Measurements from ENCODE around the gene KRTAP9-6.
"Not testable (repeated sequence)": the region's sequence is repeated elsewhere in the genome, so short reads cannot be mapped to it uniquely, and the experiment has no call there.

Gene KRTAP9-6

GRCh38 chr17:41271323-41271722 is 6.1 kb downstream of the KRTAP9-6 start:
- not testable (repeated sequence) for DNase-seq (ENCODE audit: low read depth, low spot score)

- no peak for DNase-seq (ENCODE audit: low read depth, low spot score)
Observed at GRCh38 chr17:41271858-41272257, 6.7 kb downstream of the KRTAP9-6 start.

GRCh38 chr17:41275648-41276190 is 10.5 kb downstream of the KRTAP9-6 start, which contains the start of gene KRTAP9-7:
Gene KRTAP9-7, plus strand, starts transcription at chr17:41275698. Its CDS starts 0 bp downstream, at chr17:41275698.
- DNase-seq (ENCODE audit: low read depth, low spot score), result not testable (repeated sequence)

- DNase-seq (ENCODE audit: low read depth, low spot score), result no peak
Observed at GRCh38 chr17:41278176-41278955, 13.2 kb downstream of the KRTAP9-6 start.

- no peak for DNase-seq (ENCODE audit: low read depth, low spot score)
Observed at GRCh38 chr17:41284043-41284442, 18.9 kb downstream of the KRTAP9-6 start.

GRCh38 chr17:41284546-41284945 is 19.4 kb downstream of the KRTAP9-6 start:
- no peak for DNase-seq (ENCODE audit: low read depth, low spot score)

GRCh38 chr17:41287050-41287449 is 21.9 kb downstream of the KRTAP9-6 start:
- DNase-seq (ENCODE audit: low read depth, low spot score), result no peak

GRCh38 chr17:41294016-41294415 is 28.8 kb downstream of the KRTAP9-6 start:
- DNase-seq (ENCODE audit: low read depth, low spot score), result no peak

GRCh38 chr17:41296846-41297245 is 31.7 kb downstream of the KRTAP9-6 start:
- DNase-seq (ENCODE audit: low read depth, low spot score), result no peak

GRCh38 chr17:41298458-41299135 is 33.4 kb downstream of the KRTAP9-6 start:
- DNase-seq (ENCODE audit: low read depth, low spot score), result no peak

GRCh38 chr17:41301204-41301790 is 36.1 kb downstream of the KRTAP9-6 start:
- no peak for DNase-seq (ENCODE audit: low read depth, low spot score)

GRCh38 chr17:41301916-41302901 is 37.0 kb downstream of the KRTAP9-6 start, which contains the start of gene KRTAP29-1:
Gene KRTAP29-1, minus strand, starts transcription at chr17:41302851. Its CDS starts 0 bp downstream, at chr17:41302851.
- DNase-seq (ENCODE audit: low read depth, low spot score), result no peak

- DNase-seq (ENCODE audit: low read depth, low spot score), result no peak
Observed at GRCh38 chr17:41302981-41303380, 37.8 kb downstream of the KRTAP9-6 start.

GRCh38 chr17:41304091-41304490 is 38.9 kb downstream of the KRTAP9-6 start:
- no peak for DNase-seq (ENCODE audit: low read depth, low spot score)

GRCh38 chr17:41307647-41308046 is 42.5 kb downstream of the KRTAP9-6 start:
- no peak for DNase-seq (ENCODE audit: low read depth, low spot score)

GRCh38 chr17:41308251-41308917 is 43.2 kb downstream of the KRTAP9-6 start:
- peak; percentile 54 for DNase-seq (ENCODE audit: low read depth, low spot score)

- peak; percentile 11 for DNase-seq (ENCODE audit: low read depth, low spot score)
Observed at GRCh38 chr17:41308918-41309359, 43.8 kb downstream of the KRTAP9-6 start, which contains the start of gene KRTAP16-1. Gene KRTAP16-1, minus strand, starts transcription at chr17:41309309. Its CDS starts 56 bp downstream, at chr17:41309253.

- no peak for DNase-seq (ENCODE audit: low read depth, low spot score)
Observed at GRCh38 chr17:41311111-41311510, 45.9 kb downstream of the KRTAP9-6 start.

GRCh38 chr17:41315204-41315794 is 50.1 kb downstream of the KRTAP9-6 start, which contains the start of gene KRTAP17-1:
Gene KRTAP17-1, minus strand, starts transcription at chr17:41315710. Its CDS starts 60 bp downstream, at chr17:41315650.
- no peak for DNase-seq (ENCODE audit: low read depth, low spot score)
